Endodermal cell (in vitro differentiated cells): Measurements from ENCODE around the gene LMBR1. TPM values are rescaled to one million over a fixed set of nuclear protein-coding genes. Genes with fewer than 3 reads are reported as not detected.

ENCODE experiments used
- DNase-seq: peaks from one replicate; pipeline ENCODE4 v3.0.0-alpha.2; 2017
- H3K27ac ChIP-seq: 2 replicates; pipeline ENCODE4 v1.5.1; 2013; ENCODE audit warnings: mild to moderate bottlenecking, low read depth, low read length, moderate library complexity
- H3K27me3 ChIP-seq: 2 replicates; pipeline ENCODE4 v1.6.1; 2013; ENCODE audit warnings: mild to moderate bottlenecking, low read length, moderate library complexity; ENCODE audit not compliant: insufficient read depth, control insufficient read depth, poor library complexity, severe bottlenecking
- H3K36me3 ChIP-seq: 2 replicates; pipeline ENCODE4 v1.7.0; 2013; ENCODE audit warnings: mild to moderate bottlenecking, low read length, moderate library complexity; ENCODE audit not compliant: control insufficient read depth, insufficient read depth
- H3K4me1 ChIP-seq: one replicate; pipeline ENCODE4 v1.7.0; 2013; ENCODE audit warnings: low read length; ENCODE audit not compliant: control insufficient read depth, insufficient read depth
- H3K4me3 ChIP-seq: 2 replicates; pipeline ENCODE4 v1.5.1; 2013; ENCODE audit warnings: mild to moderate bottlenecking, low read length, moderate library complexity
- H3K9ac ChIP-seq: 2 replicates; pipeline ENCODE4 v1.6.1; 2013; ENCODE audit warnings: mild to moderate bottlenecking, low read length, moderate library complexity; ENCODE audit not compliant: poor library complexity, severe bottlenecking; ENCODE audit errors: extremely low read depth
- H3K9me3 ChIP-seq: 2 replicates; pipeline ENCODE4 v1.6.1; 2013; ENCODE audit warnings: mild to moderate bottlenecking, low read length, moderate library complexity; ENCODE audit not compliant: control insufficient read depth
- H3K27ac Mint-ChIP-seq: 2 replicates; pipeline ENCODE4 v1.8.0; 2020; ENCODE audit warnings: mixed read lengths
- H3K27me3 Mint-ChIP-seq: 2 replicates; pipeline ENCODE4 v1.8.0; 2021; ENCODE audit warnings: mild to moderate bottlenecking, mixed read lengths; ENCODE audit not compliant: insufficient read depth
- H3K36me3 Mint-ChIP-seq: 2 replicates; pipeline ENCODE4 v1.8.0; 2020; ENCODE audit warnings: low read depth, mixed read lengths
- H3K4me1 Mint-ChIP-seq: 2 replicates; pipeline ENCODE4 v1.8.0; 2020; ENCODE audit warnings: mixed read lengths
- H3K4me3 Mint-ChIP-seq: 2 replicates; pipeline ENCODE4 v1.8.0; 2020; ENCODE audit warnings: mild to moderate bottlenecking, moderate library complexity, mixed read lengths
- H3K9me3 Mint-ChIP-seq: 2 replicates; pipeline ENCODE4 v1.8.0; 2020; ENCODE audit warnings: mild to moderate bottlenecking, mixed read lengths
- WGBS, 2 experiments: methylation state at CpG; one replicate each; pipeline versions ENCODE4 v1.1.5 to v1.1.7; 2013; ENCODE audit warnings: missing lambda C conversion rate in 2 of 2, mixed read lengths in 1 of 2; ENCODE audit not compliant: insufficient coverage in 1 of 2, insufficient read length in 1 of 2; 5-methylcytosine and 5-hydroxymethylcytosine counted together
- total RNA-seq, 2 donors: library from RNA; stranded (reverse); fragmentation: NEBNext Ultra II Directional in 1 of 2; extraction: Animal tissue kit (Norgen Biotek cat#: 25700) in 1 of 2; gene quantifications; 2 replicates in 1 of 2; 3 replicates in 1 of 2; pipeline ENCODE4 v1.2.1, GENCODE V29; 2021
- TF ChIP-seq, protein P1 (sequence below): fragments of 200-600 bp; sonication (generic); conservative IDR thresholded peaks from 2 replicates; pipeline ENCODE4 v1.5.0; 2021; ENCODE audit warnings: antibody characterized with exemption, mild to moderate bottlenecking

The LMBR1 gene
- total RNA-seq, 2 donors from 2014 or later = 80.9 to 88.3 TPM

DNA sequence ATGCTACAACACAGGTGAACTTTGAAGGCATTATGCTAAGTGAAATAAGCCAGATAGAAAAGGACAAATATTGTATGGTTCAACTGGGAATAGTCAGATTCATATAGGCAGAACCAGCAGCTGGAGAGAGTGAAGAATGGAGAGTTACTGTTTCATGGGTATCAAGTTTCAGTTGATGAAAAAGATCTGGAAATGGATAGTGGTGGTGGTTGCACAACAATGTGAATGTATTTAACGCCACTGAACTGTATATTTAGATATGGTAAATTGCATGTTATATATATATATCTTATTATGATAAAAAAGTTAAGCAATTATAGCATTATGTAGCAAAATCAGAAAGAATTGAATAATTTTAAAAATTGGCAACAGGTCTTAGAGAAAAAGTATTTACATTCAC is 3.9 kb downstream of the LMBR1 start:
- peaks cover 29% of the 10 kb centered on the region for H3K36me3 Mint-ChIP-seq
- no peaks in the 10 kb centered on the region for H3K27me3 ChIP-seq
- 100% methylated on average over 1 of the region's 1 CpG; no CpG with 5 or more reads in 1 of the 2 experiments for WGBS, 2 experiments
- no peak for DNase-seq
- H3K4me1 Mint-ChIP-seq = peaks cover 15% of the 10 kb centered on the region
- H3K36me3 ChIP-seq = peaks cover 13% of the 10 kb centered on the region
- no peak overlapping the region for H3K9ac ChIP-seq
- no peaks in the 10 kb centered on the region for H3K27me3 Mint-ChIP-seq
- H3K9me3 Mint-ChIP-seq = no peaks in the 10 kb centered on the region
- peaks cover 7% of the 10 kb centered on the region for H3K9me3 ChIP-seq
- no peak overlapping the region for H3K4me3 Mint-ChIP-seq
- no peak overlapping the region for H3K27ac Mint-ChIP-seq
- TF ChIP-seq, protein P1, sequence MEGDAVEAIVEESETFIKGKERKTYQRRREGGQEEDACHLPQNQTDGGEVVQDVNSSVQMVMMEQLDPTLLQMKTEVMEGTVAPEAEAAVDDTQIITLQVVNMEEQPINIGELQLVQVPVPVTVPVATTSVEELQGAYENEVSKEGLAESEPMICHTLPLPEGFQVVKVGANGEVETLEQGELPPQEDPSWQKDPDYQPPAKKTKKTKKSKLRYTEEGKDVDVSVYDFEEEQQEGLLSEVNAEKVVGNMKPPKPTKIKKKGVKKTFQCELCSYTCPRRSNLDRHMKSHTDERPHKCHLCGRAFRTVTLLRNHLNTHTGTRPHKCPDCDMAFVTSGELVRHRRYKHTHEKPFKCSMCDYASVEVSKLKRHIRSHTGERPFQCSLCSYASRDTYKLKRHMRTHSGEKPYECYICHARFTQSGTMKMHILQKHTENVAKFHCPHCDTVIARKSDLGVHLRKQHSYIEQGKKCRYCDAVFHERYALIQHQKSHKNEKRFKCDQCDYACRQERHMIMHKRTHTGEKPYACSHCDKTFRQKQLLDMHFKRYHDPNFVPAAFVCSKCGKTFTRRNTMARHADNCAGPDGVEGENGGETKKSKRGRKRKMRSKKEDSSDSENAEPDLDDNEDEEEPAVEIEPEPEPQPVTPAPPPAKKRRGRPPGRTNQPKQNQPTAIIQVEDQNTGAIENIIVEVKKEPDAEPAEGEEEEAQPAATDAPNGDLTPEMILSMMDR = no peak
- H3K4me1 ChIP-seq = peaks cover 5% of the 10 kb centered on the region
- no peak overlapping the region for H3K27ac ChIP-seq
- H3K4me3 ChIP-seq = no peak overlapping the region

DNA sequence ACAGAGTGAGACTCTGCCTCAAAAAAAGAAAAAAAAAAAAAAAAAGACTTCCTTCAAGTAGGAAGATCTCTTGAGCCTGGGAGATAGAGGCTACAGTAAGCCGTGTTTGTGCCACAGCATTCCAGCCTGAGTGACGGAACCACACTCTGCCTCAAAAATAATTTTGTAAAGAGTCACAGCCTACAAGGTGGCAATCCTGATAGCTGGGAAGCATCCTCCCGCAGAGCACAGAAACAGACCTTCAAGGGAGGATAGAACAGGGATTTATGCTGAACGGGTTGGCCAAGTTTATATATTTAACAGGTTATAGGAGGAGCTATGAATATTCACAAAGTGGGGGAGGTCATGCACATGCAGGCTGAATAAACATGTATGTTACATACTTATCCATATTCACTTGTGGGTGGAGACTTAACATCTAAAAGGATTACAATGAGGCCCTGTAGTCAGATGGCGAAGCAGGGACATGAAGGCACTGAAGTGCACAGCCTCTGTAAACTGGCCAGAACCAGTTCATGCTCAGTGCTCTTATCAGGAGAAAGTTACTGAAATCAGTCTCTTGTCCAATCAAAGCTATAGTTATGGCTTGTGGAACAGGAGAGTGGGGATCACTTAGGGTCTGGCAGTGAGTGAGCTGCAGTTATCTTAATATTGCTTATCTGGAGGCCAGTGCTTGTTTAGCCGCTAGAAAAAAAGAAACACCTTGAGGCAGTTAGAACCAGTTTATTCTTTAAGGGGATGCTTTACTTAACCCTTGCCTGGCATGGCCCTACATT is 6.8 kb downstream of the LMBR1 start:
- peaks cover 31% of the 10 kb centered on the region for H3K36me3 ChIP-seq
- peaks cover 23% of the 10 kb centered on the region for H3K9me3 ChIP-seq
- Mint-ChIP-seq H3K4me3 (no peak overlapping the region), H3K27ac (peak overlapping the region; percentile 3), H3K36me3 (peaks cover 58% of the 10 kb centered on the region), H3K27me3 (no peaks in the 10 kb centered on the region), H3K4me1 (peaks cover 11% of the 10 kb centered on the region), H3K9me3 (peaks cover 7% of the 10 kb centered on the region)
- DNase-seq = no peak
- no peak overlapping the region for H3K4me3 ChIP-seq
- WGBS, 2 experiments = 92 to 96% methylated on average over 3 to 6 of the region's 6 CpGs
- H3K27me3 ChIP-seq = no peaks in the 10 kb centered on the region
- TF ChIP-seq, protein P1 = no peak
- H3K27ac ChIP-seq = no peak overlapping the region
- H3K9ac ChIP-seq = no peak overlapping the region
- H3K4me1 ChIP-seq = peaks cover 5% of the 10 kb centered on the region

DNA sequence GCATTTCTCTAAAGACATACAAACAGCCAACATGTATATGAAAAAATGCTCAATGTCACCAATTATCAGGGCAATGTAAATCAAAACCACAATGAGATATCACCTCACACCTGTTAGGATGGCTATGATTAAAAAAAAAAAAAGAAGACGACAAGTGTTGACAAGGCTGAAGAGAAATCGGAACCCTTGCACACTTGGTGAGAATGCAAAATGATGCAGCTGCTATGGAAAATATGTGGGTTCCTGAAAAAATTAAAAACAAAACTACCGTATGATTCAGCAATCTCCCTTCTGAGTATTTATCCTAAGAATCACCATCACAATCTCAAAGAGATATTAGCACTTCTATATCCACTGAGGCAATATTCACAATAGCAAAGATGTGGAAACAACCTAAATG is 11.3 kb downstream of the LMBR1 start:
- no peaks in the 10 kb centered on the region for H3K27me3 ChIP-seq
- TF ChIP-seq, protein P1 = no peak
- peaks cover 78% of the 10 kb centered on the region for H3K36me3 Mint-ChIP-seq
- no peak overlapping the region for H3K27ac Mint-ChIP-seq
- no peak overlapping the region for H3K27ac ChIP-seq
- peaks cover 18% of the 10 kb centered on the region for H3K36me3 ChIP-seq
- H3K27me3 Mint-ChIP-seq = no peaks in the 10 kb centered on the region
- H3K4me1 ChIP-seq = peaks cover 3% of the 10 kb centered on the region
- no peak for DNase-seq
- H3K4me3 ChIP-seq = no peak overlapping the region
- peaks cover 52% of the 10 kb centered on the region for H3K9me3 ChIP-seq
- 99% methylated on average over 3 of the region's 3 CpGs; no CpG with 5 or more reads in 1 of the 2 experiments for WGBS, 2 experiments
- no peak overlapping the region for H3K4me3 Mint-ChIP-seq
- no peak overlapping the region for H3K9ac ChIP-seq
- peaks cover 8% of the 10 kb centered on the region for H3K4me1 Mint-ChIP-seq
- peaks cover 46% of the 10 kb centered on the region for H3K9me3 Mint-ChIP-seq
